Breast epithelium (tissue), 3 donors: ENCODE data around the gene SEMA3F.

ENCODE experiments used
- CTCF ChIP-seq, 3 donors: fragments of 450-650 bp; IDR thresholded peaks; one replicate each; pipeline ENCODE4 v1.5.1; 2016 to 2017; ENCODE audit warnings: antibody characterized with exemption in 3 of 3, mild to moderate bottlenecking in 3 of 3, moderate library complexity in 3 of 3
- POLR2A ChIP-seq: fragments of 450-650 bp; IDR thresholded peaks from one replicate; pipeline ENCODE4 v1.6.1; 2016; ENCODE audit warnings: antibody characterized with exemption, mild to moderate bottlenecking, moderate library complexity
- POLR2AphosphoS5 ChIP-seq, 3 donors: sonication (generic); formaldehyde crosslinking; IDR thresholded peaks; one replicate each; pipeline ENCODE4 v1.6.1; 2017; ENCODE audit warnings: antibody characterized with exemption in 3 of 3

- TF ChIP-seq CTCF (IDR thresholded peaks at IDR 0.05): no peak
- TF ChIP-seq POLR2AphosphoS5 (IDR thresholded peaks at IDR 0.05): no peak
- TF ChIP-seq POLR2A: no peak
Observed at GRCh38 chr3:50130436-50130835, 24.7 kb upstream of the SEMA3F start.
